Mesenchymal stem cell (in vitro differentiated cells and primary cell): ENCODE data around the gene RPF1.

ENCODE experiments used
- DNase-seq: peaks from one replicate; pipeline ENCODE4 v3.0.0-alpha.2; 2013
- H2AFZ ChIP-seq: one replicate; pipeline ENCODE4 v1.6.1; 2013; ENCODE audit warnings: low read depth, mild to moderate bottlenecking, control low read depth, inconsistent platforms, low read length, moderate library complexity
- H2AK5ac ChIP-seq: 2 replicates; pipeline ENCODE4 v1.6.1; 2013; ENCODE audit warnings: low read length, moderate library complexity, mild to moderate bottlenecking, inconsistent platforms; ENCODE audit not compliant: severe bottlenecking
- H2BK120ac ChIP-seq: one replicate; pipeline ENCODE4 v1.6.1; 2013; ENCODE audit warnings: low read depth, mild to moderate bottlenecking, inconsistent platforms, low read length, moderate library complexity
- H2BK12ac ChIP-seq, 2 experiments: one replicate each; pipeline ENCODE4 v1.6.1; 2013; ENCODE audit warnings: inconsistent platforms in 2 of 2, low read length in 2 of 2, mild to moderate bottlenecking in 2 of 2, moderate library complexity in 2 of 2, control low read depth in 1 of 2
- H2BK15ac ChIP-seq: one replicate; pipeline ENCODE4 v1.6.1; 2013; ENCODE audit warnings: mild to moderate bottlenecking, low read depth, inconsistent platforms; ENCODE audit not compliant: poor library complexity, severe bottlenecking
- H2BK5ac ChIP-seq: 2 replicates; pipeline ENCODE4 v1.6.1; 2013; ENCODE audit warnings: low read depth, mild to moderate bottlenecking, low read length, control low read depth, inconsistent platforms; ENCODE audit not compliant: poor library complexity, severe bottlenecking
- H3K14ac ChIP-seq, 2 experiments: one replicate each; pipeline ENCODE4 v1.6.1; 2013; ENCODE audit warnings: inconsistent platforms in 2 of 2, low read length in 2 of 2, control low read depth in 1 of 2, mild to moderate bottlenecking in 1 of 2, moderate library complexity in 1 of 2
- H3K18ac ChIP-seq, 2 experiments: one replicate each; pipeline ENCODE4 v1.6.1; 2013; ENCODE audit warnings: inconsistent platforms in 2 of 2, low read length in 2 of 2, control low read depth in 1 of 2, low read depth in 1 of 2, mild to moderate bottlenecking in 1 of 2
- H3K23ac ChIP-seq, 2 experiments: one replicate each; pipeline ENCODE4 v1.6.1; 2013; ENCODE audit warnings: inconsistent platforms in 2 of 2, low read length in 2 of 2, mild to moderate bottlenecking in 2 of 2, moderate library complexity in 2 of 2, control low read depth in 1 of 2
- H3K27ac ChIP-seq: 2 replicates; pipeline ENCODE4 v1.5.1; 2013; ENCODE audit warnings: mild to moderate bottlenecking, moderate library complexity, low read length, control low read depth, inconsistent platforms; ENCODE audit not compliant: poor library complexity, severe bottlenecking
- H3K27me3 ChIP-seq, 2 experiments: 2 replicates each; pipeline versions ENCODE4 v1.6.1 to v1.7.0; 2013; ENCODE audit warnings: low read length in 2 of 2, mild to moderate bottlenecking in 2 of 2, moderate library complexity in 2 of 2, control low read depth in 1 of 2, inconsistent platforms in 1 of 2; ENCODE audit not compliant: control insufficient read depth in 1 of 2, insufficient read depth in 1 of 2
- H3K36me3 ChIP-seq, 2 experiments: 2 replicates each; pipeline versions ENCODE4 v1.6.1 to v1.7.0; 2013; ENCODE audit warnings: low read length in 2 of 2, control low read depth in 1 of 2, inconsistent platforms in 1 of 2, low read depth in 1 of 2, mild to moderate bottlenecking in 1 of 2; ENCODE audit not compliant: insufficient read depth in 2 of 2, control insufficient read depth in 1 of 2
- H3K4ac ChIP-seq, 2 experiments: one replicate each; pipeline ENCODE4 v1.6.1; 2013; ENCODE audit warnings: inconsistent platforms in 2 of 2, low read length in 2 of 2, mild to moderate bottlenecking in 2 of 2, moderate library complexity in 2 of 2, control low read depth in 1 of 2, low read depth in 1 of 2
- H3K4me1 ChIP-seq: 2 replicates; pipeline ENCODE4 v1.6.1; 2013; ENCODE audit warnings: low read depth, low read length, control low read depth; ENCODE audit not compliant: control insufficient read depth, insufficient read depth
- H3K4me2 ChIP-seq: 2 replicates; pipeline ENCODE4 v1.6.1; 2013; ENCODE audit warnings: low read length, mild to moderate bottlenecking, inconsistent platforms; ENCODE audit not compliant: poor library complexity, severe bottlenecking
- H3K4me3 ChIP-seq, 2 experiments: 2 replicates each; pipeline versions ENCODE4 v1.5.1 to v1.7.0; 2013; ENCODE audit warnings: low read length in 2 of 2, mild to moderate bottlenecking in 2 of 2, control low read depth in 1 of 2, low read depth in 1 of 2; ENCODE audit not compliant: insufficient read depth in 1 of 2
- H3K79me1 ChIP-seq: replicated peaks from 2 replicates; pipeline ENCODE4 v1.6.1; 2013; ENCODE audit warnings: mild to moderate bottlenecking, control low read depth, low read length, inconsistent platforms; ENCODE audit not compliant: poor library complexity, severe bottlenecking
- H3K9ac ChIP-seq: 2 replicates; pipeline ENCODE4 v1.7.0; 2013; ENCODE audit warnings: mild to moderate bottlenecking, low read length, moderate library complexity
- H3K9me3 ChIP-seq: 2 replicates; pipeline ENCODE4 v1.7.0; 2013; ENCODE audit warnings: mild to moderate bottlenecking, low read length; ENCODE audit not compliant: control insufficient read depth
- H4K8ac ChIP-seq: one replicate; pipeline ENCODE4 v1.6.1; 2013; ENCODE audit warnings: inconsistent platforms, mild to moderate bottlenecking, low read length, moderate library complexity
- H4K91ac ChIP-seq: one replicate; pipeline ENCODE4 v1.6.1; 2013; ENCODE audit warnings: mild to moderate bottlenecking, low read length, inconsistent platforms
- WGBS: methylation state at CpG from one replicate; pipeline ENCODE4 v1.1.7; 2013; ENCODE audit warnings: mixed read lengths; 5-methylcytosine and 5-hydroxymethylcytosine counted together

The RPF1 gene

DNA sequence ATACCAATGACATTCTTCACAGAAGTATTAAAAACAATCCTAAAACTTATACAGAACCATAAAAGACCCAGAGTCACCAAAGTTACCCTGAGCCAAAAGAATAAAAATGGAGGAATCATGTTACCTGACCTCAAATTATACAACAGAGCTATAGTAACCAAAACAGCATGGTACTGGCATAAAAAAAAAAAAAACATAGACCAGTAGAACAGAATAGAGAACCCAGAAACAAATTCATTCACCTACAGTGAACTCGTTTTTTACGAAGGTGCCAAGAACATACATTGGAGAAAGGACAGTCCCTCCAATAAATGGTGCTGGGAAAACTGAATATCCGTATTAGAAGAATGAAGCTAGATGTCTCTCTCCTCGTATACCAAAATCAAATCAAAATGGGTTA is 30.0 kb downstream of the RPF1 start:
- 98% methylated on average over 4 of the region's 4 CpGs for WGBS
- H2BK120ac ChIP-seq, result no peak overlapping the region
- peaks cover 12% of the 10 kb centered on the region for H3K9me3 ChIP-seq
- H4K91ac ChIP-seq, result no peak overlapping the region
- no peak overlapping the region for H2AFZ ChIP-seq
- H2BK12ac ChIP-seq, result no peak overlapping the region
- peaks cover 5% of the 10 kb centered on the region for H3K79me1 ChIP-seq
- H3K4me2 ChIP-seq, result no peak overlapping the region
- H2AK5ac ChIP-seq, result no peak overlapping the region
- no peak overlapping the region for H3K4me3 ChIP-seq
- no peak overlapping the region for H4K8ac ChIP-seq
- DNase-seq, result no peak
- H3K23ac ChIP-seq, result no peak overlapping the region
- H3K9ac ChIP-seq, result no peak overlapping the region
- H2BK15ac ChIP-seq, result no peak overlapping the region
- H3K36me3 ChIP-seq, result peaks cover 4 to 11% of the 10 kb centered on the region in 2 experiments
- no peaks in the 10 kb centered on the region for H3K27me3 ChIP-seq
- no peak overlapping the region for H3K14ac ChIP-seq
- H3K18ac ChIP-seq, result no peak overlapping the region
- H3K4me1 ChIP-seq, result no peaks in the 10 kb centered on the region
- no peak overlapping the region for H2BK5ac ChIP-seq
- no peak overlapping the region for H3K4ac ChIP-seq
- H3K27ac ChIP-seq, result no peak overlapping the region

GRCh38 chr1:84510165-84510564 is 31.1 kb downstream of the RPF1 start:
- Histone ChIP-seq H3K9ac (no peak overlapping the region), H3K79me1 (peaks cover 5% of the 10 kb centered on the region), H4K8ac (no peak overlapping the region), H2BK120ac (no peak overlapping the region), H3K18ac (no peak overlapping the region), H3K14ac (no peak overlapping the region), H2BK15ac (no peak overlapping the region), H3K4me3 (no peak overlapping the region), H3K4me1 (no peaks in the 10 kb centered on the region), H2BK12ac (no peak overlapping the region), H2AK5ac (no peak overlapping the region), H2AFZ (no peak overlapping the region), H3K36me3 (peaks cover 4 to 11% of the 10 kb centered on the region in 2 experiments), H2BK5ac (no peak overlapping the region), H3K4ac (no peak overlapping the region), H3K27ac (no peak overlapping the region), H3K27me3 (no peaks in the 10 kb centered on the region), H3K9me3 (peaks cover 12% of the 10 kb centered on the region), H4K91ac (no peak overlapping the region), H3K23ac (no peak overlapping the region), H3K4me2 (no peak overlapping the region)
- 88% methylated on average over 2 of the region's 2 CpGs for WGBS
- no peak for DNase-seq

GRCh38 chr1:84510668-84511067 is 31.6 kb downstream of the RPF1 start:
- peaks cover 12% of the 10 kb centered on the region for H3K9me3 ChIP-seq
- H3K36me3 ChIP-seq, result peaks cover 4 to 11% of the 10 kb centered on the region in 2 experiments
- H3K9ac ChIP-seq, result no peak overlapping the region
- H4K91ac ChIP-seq, result no peak overlapping the region
- no peak for DNase-seq
- no peak overlapping the region for H2BK120ac ChIP-seq
- H3K4me3 ChIP-seq, result no peak overlapping the region
- no peak overlapping the region for H4K8ac ChIP-seq
- no peak overlapping the region for H3K18ac ChIP-seq
- peaks cover 5% of the 10 kb centered on the region for H3K79me1 ChIP-seq
- H2BK5ac ChIP-seq, result no peak overlapping the region
- no peak overlapping the region for H2AK5ac ChIP-seq
- no peaks in the 10 kb centered on the region for H3K27me3 ChIP-seq
- no peaks in the 10 kb centered on the region for H3K4me1 ChIP-seq
- no peak overlapping the region for H3K23ac ChIP-seq
- H3K4me2 ChIP-seq, result no peak overlapping the region
- no peak overlapping the region for H2BK12ac ChIP-seq
- no peak overlapping the region for H2AFZ ChIP-seq
- H3K14ac ChIP-seq, result no peak overlapping the region
- no peak overlapping the region for H3K4ac ChIP-seq
- no peak overlapping the region for H3K27ac ChIP-seq
- H2BK15ac ChIP-seq, result no peak overlapping the region
- no CpG with 5 or more reads among the region's 3 CpGs for WGBS

DNA sequence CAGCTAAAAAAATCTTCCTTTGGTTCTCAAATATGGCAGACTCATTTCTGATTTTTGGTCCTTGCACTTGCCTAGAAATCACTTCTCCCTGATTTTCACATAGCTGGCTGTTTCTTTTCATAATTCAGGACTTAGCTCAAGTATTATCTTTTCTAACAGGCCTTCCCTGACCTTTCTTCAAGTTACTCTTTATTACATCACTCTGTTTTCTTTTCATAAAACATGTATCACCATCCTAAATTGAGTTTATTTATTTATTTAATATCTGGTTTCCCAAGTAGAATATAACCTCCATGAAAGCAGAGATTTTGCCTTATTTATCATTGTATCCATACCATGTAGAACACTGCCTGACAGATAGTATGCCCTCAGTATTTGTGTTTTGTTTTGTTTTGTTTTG is 45.5 kb downstream of the RPF1 start:
- Histone ChIP-seq H3K4me1 (no peaks in the 10 kb centered on the region), H3K4me2 (no peak overlapping the region), H3K14ac (no peak overlapping the region), H3K4me3 (no peak overlapping the region), H2BK15ac (no peak overlapping the region), H2BK120ac (no peak overlapping the region), H2AK5ac (no peak overlapping the region), H2AFZ (no peak overlapping the region), H2BK12ac (no peak overlapping the region), H3K4ac (no peak overlapping the region), H3K36me3 (peaks cover 0 to 9% of the 10 kb centered on the region in 2 experiments), H3K23ac (no peak overlapping the region), H3K18ac (no peak overlapping the region), H4K91ac (no peak overlapping the region), H3K79me1 (no peaks in the 10 kb centered on the region), H2BK5ac (no peak overlapping the region), H3K27ac (no peak overlapping the region), H3K9ac (no peak overlapping the region), H4K8ac (no peak overlapping the region), H3K9me3 (no peaks in the 10 kb centered on the region), H3K27me3 (no peaks in the 10 kb centered on the region)
- DNase-seq, result no peak
